ENCODE measurements around the gene PLD5.

DNA sequence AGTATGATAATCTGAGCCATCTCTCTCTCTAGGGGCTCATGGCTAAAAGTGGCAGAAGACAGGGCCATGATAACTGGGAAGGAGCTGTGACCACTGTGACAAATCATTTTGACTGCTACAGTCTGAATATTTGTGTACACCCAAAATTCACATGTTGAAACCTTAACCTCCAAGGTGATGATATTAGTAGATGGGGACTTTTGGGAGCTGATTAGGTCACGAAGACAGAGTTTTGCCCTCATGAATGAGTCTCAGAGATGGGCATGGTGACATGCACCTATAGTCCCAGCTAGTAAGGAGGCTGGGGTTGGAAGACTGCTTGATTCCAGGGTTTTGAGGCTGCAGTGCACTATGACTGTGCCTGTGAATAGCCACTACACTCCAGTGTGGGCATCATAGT lies 174.9 kb downstream of the PLD5 start:
- TF ChIP-seq, protein P1, sequence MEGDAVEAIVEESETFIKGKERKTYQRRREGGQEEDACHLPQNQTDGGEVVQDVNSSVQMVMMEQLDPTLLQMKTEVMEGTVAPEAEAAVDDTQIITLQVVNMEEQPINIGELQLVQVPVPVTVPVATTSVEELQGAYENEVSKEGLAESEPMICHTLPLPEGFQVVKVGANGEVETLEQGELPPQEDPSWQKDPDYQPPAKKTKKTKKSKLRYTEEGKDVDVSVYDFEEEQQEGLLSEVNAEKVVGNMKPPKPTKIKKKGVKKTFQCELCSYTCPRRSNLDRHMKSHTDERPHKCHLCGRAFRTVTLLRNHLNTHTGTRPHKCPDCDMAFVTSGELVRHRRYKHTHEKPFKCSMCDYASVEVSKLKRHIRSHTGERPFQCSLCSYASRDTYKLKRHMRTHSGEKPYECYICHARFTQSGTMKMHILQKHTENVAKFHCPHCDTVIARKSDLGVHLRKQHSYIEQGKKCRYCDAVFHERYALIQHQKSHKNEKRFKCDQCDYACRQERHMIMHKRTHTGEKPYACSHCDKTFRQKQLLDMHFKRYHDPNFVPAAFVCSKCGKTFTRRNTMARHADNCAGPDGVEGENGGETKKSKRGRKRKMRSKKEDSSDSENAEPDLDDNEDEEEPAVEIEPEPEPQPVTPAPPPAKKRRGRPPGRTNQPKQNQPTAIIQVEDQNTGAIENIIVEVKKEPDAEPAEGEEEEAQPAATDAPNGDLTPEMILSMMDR (IDR thresholded peaks at IDR 0.05) = no peak
- TF ChIP-seq POLR2A (IDR thresholded peaks at IDR 0.05) (no peak), POLR2AphosphoS5 (IDR thresholded peaks at IDR 0.05) (no peak)
